H1 (cell line): ENCODE measurements around the gene S1PR1. TPM values are rescaled to one million over a fixed set of nuclear protein-coding genes. Genes with fewer than 3 reads are reported as not detected.

ENCODE experiments used
- CTCF ChIA-PET: fragments of 300-600 bp; sonication (Branson Sonifier 250); formaldehyde crosslinking; loops from one replicate; lab custom pipeline; 2021; ENCODE audit not compliant: partially characterized antibody; lab: Charles Lee
- POLR2A ChIA-PET: fragments of 300-600 bp; sonication (Branson Sonifier 250); formaldehyde crosslinking; loops from one replicate; lab custom pipeline; 2021; ENCODE audit warnings: inconsistent platforms; ENCODE audit not compliant: partially characterized antibody; lab: Charles Lee
- DNase-seq, 2 experiments: peaks; one replicate each; pipeline versions ENCODE4 v3.0.0 to v3.0.0-alpha.2; 2010 to 2022; ENCODE audit warnings: low spot score in 2 of 2, low read depth in 1 of 2, mixed read lengths in 1 of 2
- FAIRE-seq: peaks from 2 replicates; lab custom pipeline; 2011; peaks lifted over from hg19 to GRCh38; lab: Jason Lieb, UNC
- H2AFZ ChIP-seq: 2 replicates; pipeline ENCODE4 v1.8.1; 2012; ENCODE audit warnings: low read length, inconsistent platforms
- H2AK5ac ChIP-seq: 2 replicates; pipeline ENCODE4 v1.6.1; 2013; ENCODE audit warnings: low read depth, low read length
- H2BK120ac ChIP-seq: replicated peaks from 2 replicates; pipeline ENCODE3; 2013; ENCODE audit warnings: low read depth, low read length, inconsistent platforms
- H2BK12ac ChIP-seq: 2 replicates; pipeline ENCODE4 v1.6.1; 2013; ENCODE audit warnings: low read depth, low read length
- H2BK15ac ChIP-seq: 2 replicates; pipeline ENCODE4 v1.6.1; 2013; ENCODE audit warnings: low read length
- H2BK20ac ChIP-seq: 2 replicates; pipeline ENCODE4 v1.6.1; 2013; ENCODE audit warnings: low read length
- H2BK5ac ChIP-seq: 2 replicates; pipeline ENCODE4 v1.6.1; 2013; ENCODE audit warnings: low read depth, low read length
- H3K14ac ChIP-seq: 2 replicates; pipeline ENCODE4 v1.6.1; 2013; ENCODE audit warnings: inconsistent platforms; ENCODE audit not compliant: insufficient read length
- H3K18ac ChIP-seq: 2 replicates; pipeline ENCODE4 v1.6.1; 2013; ENCODE audit warnings: low read length; ENCODE audit errors: extremely low read depth
- H3K23ac ChIP-seq: 2 replicates; pipeline ENCODE4 v1.6.1; 2013; ENCODE audit warnings: inconsistent platforms; ENCODE audit not compliant: insufficient read length
- H3K23me2 ChIP-seq: 2 replicates; pipeline ENCODE4 v1.6.1; 2013; ENCODE audit warnings: low read depth, low read length
- H3K27ac ChIP-seq: 2 replicates; pipeline ENCODE4 v1.6.1; 2011; ENCODE audit warnings: low read depth, low read length, inconsistent platforms
- H3K27me3 ChIP-seq, 4 experiments: replicated peaks in 1 of 4; 1 replicate in 1 of 4; 2 replicates in 3 of 4; pipeline versions ENCODE4 v1.6.1 to v1.8.1; 2011 to 2013; ENCODE audit warnings: low read length in 3 of 4, mild to moderate bottlenecking in 3 of 4, inconsistent platforms in 2 of 4, mixed read lengths in 2 of 4, moderate library complexity in 1 of 4; ENCODE audit not compliant: control insufficient read depth in 3 of 4, insufficient read depth in 3 of 4; ENCODE audit errors: extremely low read depth in 1 of 4
- H3K36me3 ChIP-seq, 4 experiments: 2 replicates each; pipeline versions ENCODE4 v1.6.1 to v1.8.1; 2011 to 2013; ENCODE audit warnings: mild to moderate bottlenecking in 4 of 4, low read length in 3 of 4, moderate library complexity in 2 of 4, control low read depth in 1 of 4, inconsistent platforms in 1 of 4; ENCODE audit not compliant: insufficient read depth in 4 of 4, control insufficient read depth in 2 of 4
- H3K4ac ChIP-seq: replicated peaks from 2 replicates; pipeline ENCODE3; 2013; ENCODE audit warnings: low read length, low read depth, mixed read lengths, inconsistent platforms; ENCODE audit not compliant: insufficient read length
- H3K4me1 ChIP-seq, 4 experiments: replicated peaks in 1 of 4; 1 replicate in 1 of 4; 2 replicates in 3 of 4; pipeline versions ENCODE4 v1.6.1 to v1.8.1; 2011 to 2013; ENCODE audit warnings: low read length in 3 of 4, inconsistent platforms in 2 of 4, mixed read lengths in 1 of 4; ENCODE audit not compliant: insufficient read depth in 4 of 4, control insufficient read depth in 3 of 4
- H3K4me2 ChIP-seq, 2 experiments: 2 replicates each; pipeline versions ENCODE4 v1.6.1 to v1.8.1; 2011 to 2013; ENCODE audit warnings: low read depth in 2 of 2, low read length in 2 of 2, control low read depth in 1 of 2, inconsistent platforms in 1 of 2, mild to moderate bottlenecking in 1 of 2; ENCODE audit not compliant: insufficient read depth in 1 of 2
- H3K4me3 ChIP-seq, 4 experiments: fragments of 200-600, 300-600 bp in 1 of 4; sonication (generic), shearing (Covaris generic), sonication (Bioruptor Twin) in 1 of 4; 2 replicates each; pipeline versions ENCODE4 v1.5.1 to v1.8.1; 2011 to 2016; ENCODE audit warnings: low read length in 4 of 4, low read depth in 3 of 4, control low read depth in 2 of 4, inconsistent platforms in 2 of 4, mild to moderate bottlenecking in 2 of 4, mixed read lengths in 1 of 4, moderate library complexity in 1 of 4; ENCODE audit not compliant: insufficient read depth in 2 of 4; ENCODE audit errors: extremely low read depth in 1 of 4
- H3K56ac ChIP-seq: replicated peaks from 2 replicates; pipeline ENCODE3; 2013; ENCODE audit warnings: low read depth, mild to moderate bottlenecking, mixed read lengths, low read length, inconsistent platforms; ENCODE audit not compliant: insufficient read length
- H3K79me1 ChIP-seq: 2 replicates; pipeline ENCODE4 v1.6.1; 2013; ENCODE audit warnings: low read depth, low read length, control low read depth
- H3K79me2 ChIP-seq, 2 experiments: 2 replicates each; pipeline versions ENCODE4 v1.6.1 to v1.8.1; 2012 to 2013; ENCODE audit warnings: low read length in 2 of 2, mild to moderate bottlenecking in 2 of 2, inconsistent platforms in 1 of 2; ENCODE audit not compliant: insufficient read depth in 2 of 2, control insufficient read depth in 1 of 2
- H3K9ac ChIP-seq, 4 experiments: replicated peaks in 1 of 4; 1 replicate in 1 of 4; 2 replicates in 3 of 4; pipeline versions ENCODE4 v1.6.1 to v1.8.1; 2011 to 2013; ENCODE audit warnings: low read depth in 3 of 4, low read length in 3 of 4, control low read depth in 2 of 4, mild to moderate bottlenecking in 2 of 4, moderate library complexity in 2 of 4, inconsistent platforms in 1 of 4; ENCODE audit errors: extremely low read depth in 1 of 4
- H3K9me3 ChIP-seq, 2 experiments: 2 replicates each; pipeline versions ENCODE4 v1.6.1 to v1.8.1; 2012 to 2013; ENCODE audit warnings: mild to moderate bottlenecking in 2 of 2, moderate library complexity in 2 of 2, control low read depth in 1 of 2, inconsistent platforms in 1 of 2, low read depth in 1 of 2, low read length in 1 of 2, mixed read lengths in 1 of 2; ENCODE audit not compliant: insufficient read depth in 2 of 2
- H4K20me1 ChIP-seq, 2 experiments: replicated peaks in 1 of 2; 2 replicates each; pipeline versions ENCODE3 to v1.8.1; 2011 to 2013; ENCODE audit warnings: inconsistent platforms in 2 of 2, low read length in 2 of 2, mild to moderate bottlenecking in 1 of 2; ENCODE audit not compliant: insufficient read depth in 2 of 2, control insufficient read depth in 1 of 2
- H4K5ac ChIP-seq: 2 replicates; pipeline ENCODE4 v1.6.1; 2013; ENCODE audit warnings: low read length, low read depth, mixed read lengths, inconsistent platforms; ENCODE audit not compliant: insufficient read length
- H4K8ac ChIP-seq: 2 replicates; pipeline ENCODE4 v1.8.0; 2013; ENCODE audit warnings: mild to moderate bottlenecking, moderate library complexity, low read length, inconsistent platforms; ENCODE audit not compliant: insufficient read depth; ENCODE audit errors: extremely low read depth
- H4K91ac ChIP-seq: replicated peaks from 2 replicates; pipeline ENCODE3; 2013; ENCODE audit warnings: low read length, mixed read lengths, inconsistent platforms; ENCODE audit not compliant: insufficient read length
- ASH2L ChIP-seq: fragments of 200-600, 300-600 bp; sonication (generic); IDR thresholded peaks from one replicate; pipeline ENCODE4 v1.7.1; 2017; ENCODE audit warnings: low read length
- EP300 ChIP-seq, 2 experiments: IDR thresholded peaks; 1 replicate in 1 of 2; 2 replicates in 1 of 2; pipeline ENCODE4 v1.6.1; 2011 to 2012; ENCODE audit warnings: low read depth in 2 of 2, low read length in 2 of 2, mild to moderate bottlenecking in 2 of 2, borderline replicate concordance in 1 of 2, inconsistent platforms in 1 of 2, moderate library complexity in 1 of 2
- POLR2AphosphoS5 ChIP-seq: IDR thresholded peaks from 2 replicates; pipeline ENCODE4 v1.6.1; 2011; ENCODE audit warnings: low read depth, low read length
- RFX5 ChIP-seq: IDR thresholded peaks from 2 replicates; pipeline ENCODE4 v1.6.1; 2011; ENCODE audit warnings: low read depth, low read length, improper control_type of control experiment, borderline replicate concordance
- WGBS, 2 experiments: shearing (Covaris generic) in 1 of 2; methylation state at CpG; one replicate each; pipeline versions ENCODE4 v1.1.6 to v1.1.7; 2013 to 2015; ENCODE audit warnings: low lambda C conversion rate in 2 of 2, mixed read lengths in 2 of 2, inconsistent platforms in 1 of 2, low coverage in 1 of 2, missing lambda C conversion rate in 1 of 2; ENCODE audit not compliant: insufficient replicate concordance in 2 of 2, insufficient coverage in 1 of 2, insufficient read length in 1 of 2; ENCODE audit errors: extremely low coverage in 1 of 2, missing lambda C conversion rate in 1 of 2; 5-methylcytosine and 5-hydroxymethylcytosine counted together
- polyA plus RNA-seq, 7 experiments: library from polyadenylated mRNA; depleted of rRNA in 3 of 7; stranded (reverse) in 5 of 7; unstranded in 2 of 7; fragments of >200 nt in 5 of 7; fragments of 200-250 nt in 2 of 7; gene quantifications; 1 replicate in 5 of 7; 2 replicates in 1 of 7; 4 replicates in 1 of 7; pipeline versions ENCODE4 v1.2.1 to v1.2.3, GENCODE V29; 2011 to 2013; ENCODE audit warnings: missing spikeins in 2 of 7, mixed read lengths in 2 of 7
- total RNA-seq: library from RNA; stranded (reverse); fragmentation: NEBNext Ultra II Directional; extraction: Animal tissue kit (Norgen Biotek cat#: 25700); gene quantifications from 2 replicates; pipeline ENCODE4 v1.2.1, GENCODE V29; 2021
- TF ChIP-seq, protein P1 (sequence below): IDR thresholded peaks from 2 replicates; pipeline ENCODE4 v1.6.1; 2012; ENCODE audit warnings: inconsistent platforms

The S1PR1 gene
- total and polyA plus RNA-seq, 2 of the 8 experiments (the other 6 are each of a cell fraction or from before 2014, with no cell fraction given): 3.5 to 5.5 TPM

DNA sequence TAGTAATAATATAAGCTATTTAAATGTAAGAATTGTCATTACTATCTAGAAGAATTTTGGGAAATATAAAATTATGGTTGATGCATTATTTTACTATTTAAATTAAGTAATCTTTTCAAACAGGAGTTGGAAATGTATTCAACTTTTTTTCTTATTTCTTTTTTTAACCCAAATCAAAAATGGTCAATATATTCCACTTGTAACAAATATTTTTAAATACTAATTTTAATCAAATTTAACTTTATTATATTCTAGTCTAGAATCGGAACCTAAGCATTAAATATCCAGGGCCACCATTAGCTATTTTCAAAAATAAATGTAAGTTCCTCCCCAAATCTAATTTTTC, 37.2 kb upstream of the S1PR1 start:
- no peak overlapping the region for H4K91ac ChIP-seq
- FAIRE-seq: no peak
- no peak overlapping the region for H3K4ac ChIP-seq
- no peak overlapping the region for H3K23ac ChIP-seq
- H2BK20ac ChIP-seq: no peak overlapping the region
- no peaks in the 10 kb centered on the region for H3K79me1 ChIP-seq
- no peaks in the 10 kb centered on the region for H3K79me2 ChIP-seq
- H2BK15ac ChIP-seq: no peak overlapping the region
- no peaks in the 10 kb centered on the region for H3K23me2 ChIP-seq
- POLR2A ChIA-PET: no interaction called here
- CTCF ChIA-PET: interaction anchor here (1.4 kb wide), 1 partner anchor 39 kb away, joined by 6 read pairs; no protein-coding TSS in a partner anchor
- H2BK120ac ChIP-seq: no peak overlapping the region
- no peak overlapping the region for H3K18ac ChIP-seq
- H3K4me1 ChIP-seq: peaks cover 0 to 4% (median 0%) of the 10 kb centered on the region in 4 experiments; a peak in 2 of 7 replicates
- H4K5ac ChIP-seq: no peak overlapping the region
- 100% methylated on average over 1 of the region's 1 CpG; no CpG with 5 or more reads in 1 of the 2 experiments for WGBS, 2 experiments
- no peak overlapping the region for H4K8ac ChIP-seq
- H3K56ac ChIP-seq: no peak overlapping the region
- no peak for DNase-seq
- no peaks in the 10 kb centered on the region for H3K36me3 ChIP-seq
- H3K27ac ChIP-seq: no peak overlapping the region
- H2BK5ac ChIP-seq: no peak overlapping the region
- H2AK5ac ChIP-seq: no peak overlapping the region
- no peak overlapping the region for H2BK12ac ChIP-seq
- no peaks in the 10 kb centered on the region for H3K9me3 ChIP-seq
- H3K9ac ChIP-seq: no peak overlapping the region
- H3K14ac ChIP-seq: no peak overlapping the region
- no peak overlapping the region for H3K4me3 ChIP-seq
- H2AFZ ChIP-seq: no peak overlapping the region
- no peak overlapping the region for H3K4me2 ChIP-seq
- H4K20me1 ChIP-seq: no peaks in the 10 kb centered on the region
- no peaks in the 10 kb centered on the region for H3K27me3 ChIP-seq
- TF ChIP-seq POLR2AphosphoS5 (no peak), RFX5 (no peak), ASH2L (no peak), EP300 (IDR thresholded peaks at IDR 0.05; ENCODE audit: borderline replicate concordance in 1 of 2, low read depth in 2 of 2, low read length in 2 of 2) (no peak)
- TF ChIP-seq, protein P1, sequence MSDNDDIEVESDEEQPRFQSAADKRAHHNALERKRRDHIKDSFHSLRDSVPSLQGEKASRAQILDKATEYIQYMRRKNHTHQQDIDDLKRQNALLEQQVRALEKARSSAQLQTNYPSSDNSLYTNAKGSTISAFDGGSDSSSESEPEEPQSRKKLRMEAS: no peak
